K562 (cell line): ENCODE data around the gene PRAME. TPM values are rescaled to one million over a fixed set of nuclear protein-coding genes. Genes with fewer than 3 reads are reported as not detected.

ENCODE experiments used
- ATAC-seq: fragments of 200-7000 bp; cut with Tn5 transposase; 3 replicates; pipeline ENCODE4 v1.9.1; 2020; ENCODE audit warnings: moderate library complexity
- BruUV-seq: library from RNA; stranded (reverse); fragments of 400-500 nt; replicated peaks from 2 replicates; lab custom pipeline; 2021; lab: Mats Ljungman, UMichigan
- CTCF ChIA-PET: fragments of 300-600 bp; formaldehyde crosslinking; extraction: SDS; loops from one replicate; lab custom pipeline; 2021; ENCODE audit warnings: low intra/inter-chr PET ratio; lab: Yijun Ruan, JAX
- POLR2A ChIA-PET: fragments of 300-600, 350-650 bp; sonication (Branson Sonifier 250); formaldehyde crosslinking; extraction: SDS; loops from one replicate; lab custom pipeline; 2021; ENCODE audit warnings: antibody characterized with exemption, inconsistent platforms; lab: Yijun Ruan, JAX
- DNase-seq, 4 experiments: peaks; one replicate each; pipeline versions ENCODE4 v3.0.0 to v3.0.0-alpha.2; 2011 to 2018; ENCODE audit warnings: low spot score in 3 of 4, mixed read lengths in 3 of 4; ENCODE audit errors: extremely low read depth in 1 of 4
- FAIRE-seq: peaks from 2 replicates; lab custom pipeline; 2011; peaks lifted over from hg19 to GRCh38; lab: Jason Lieb, UNC
- H2AFZ ChIP-seq: 2 replicates; pipeline ENCODE4 v1.6.0; 2011; ENCODE audit warnings: low read depth, low read length, control low read depth, inconsistent platforms
- H3K27ac ChIP-seq: fragments of 200-600 bp; 3 replicates; pipeline ENCODE4 v1.8.0; 2011; ENCODE audit warnings: low read depth, mild to moderate bottlenecking, control low read depth, inconsistent platforms, low read length, moderate library complexity, mixed read lengths; ENCODE audit errors: extremely low read depth
- H3K27me3 ChIP-seq, 2 experiments: fragments of 300-600 bp in 1 of 2; 2 replicates in 1 of 2; 3 replicates in 1 of 2; pipeline versions ENCODE4 v1.6.0 to v1.8.0; 2011; ENCODE audit warnings: inconsistent platforms in 2 of 2, low read length in 2 of 2, mild to moderate bottlenecking in 1 of 2, mixed read lengths in 1 of 2, moderate library complexity in 1 of 2; ENCODE audit not compliant: control insufficient read depth in 2 of 2, insufficient read depth in 2 of 2
- H3K36me3 ChIP-seq: fragments of 300-600 bp; 3 replicates; pipeline ENCODE4 v1.8.0; 2011; ENCODE audit warnings: mild to moderate bottlenecking, low read length, inconsistent platforms; ENCODE audit not compliant: control insufficient read depth, insufficient read depth
- H3K4me1 ChIP-seq, 2 experiments: fragments of 200-600 bp in 1 of 2; replicated peaks in 1 of 2; 2 replicates in 1 of 2; 3 replicates in 1 of 2; pipeline versions ENCODE4 v1.5.1 to v1.8.0; 2011; ENCODE audit warnings: inconsistent platforms in 2 of 2, low read length in 2 of 2, mild to moderate bottlenecking in 1 of 2, mixed read lengths in 1 of 2, moderate library complexity in 1 of 2; ENCODE audit not compliant: control insufficient read depth in 2 of 2, insufficient read depth in 2 of 2
- H3K4me2 ChIP-seq: 2 replicates; pipeline ENCODE4 v1.6.1; 2011; ENCODE audit warnings: low read length, control low read depth, inconsistent platforms, mixed read lengths; ENCODE audit not compliant: insufficient read depth
- H3K4me3 ChIP-seq: fragments of 200-600 bp; sonication (generic), shearing (Covaris generic); 2 replicates; pipeline ENCODE4 v1.5.1; 2016; ENCODE audit warnings: control low read depth, inconsistent platforms
- H3K79me2 ChIP-seq: fragments of 200-600 bp; 3 replicates; pipeline ENCODE4 v1.8.0; 2011; ENCODE audit warnings: low read length, inconsistent platforms; ENCODE audit not compliant: control insufficient read depth, insufficient read depth
- H3K9ac ChIP-seq, 2 experiments: 2 replicates each; pipeline versions ENCODE4 v1.6.0 to v1.6.1; 2011; ENCODE audit warnings: low read depth in 2 of 2, low read length in 2 of 2, control low read depth in 1 of 2, inconsistent platforms in 1 of 2, mild to moderate bottlenecking in 1 of 2, mixed read lengths in 1 of 2; ENCODE audit not compliant: insufficient read depth in 1 of 2
- H3K9me1 ChIP-seq: one replicate; pipeline ENCODE4 v1.6.0; 2011; ENCODE audit warnings: inconsistent platforms, mild to moderate bottlenecking, low read length, moderate library complexity; ENCODE audit not compliant: control insufficient read depth, insufficient read depth
- H3K9me3 ChIP-seq: replicated peaks from 2 replicates; pipeline ENCODE4 v1.5.1; 2011; ENCODE audit warnings: low read depth, low read length, inconsistent platforms; ENCODE audit not compliant: control insufficient read depth, insufficient read depth
- H4K20me1 ChIP-seq: replicated peaks from 2 replicates; pipeline ENCODE4 v1.6.1; 2011; ENCODE audit warnings: low read length, inconsistent platforms, mixed read lengths; ENCODE audit not compliant: control insufficient read depth, insufficient read depth
- CHCHD3 ChIP-seq: fragments of 250-450 bp; sonication (Bioruptor Pico); IDR thresholded peaks from 2 replicates; pipeline ENCODE4 v2.1.2; 2022; ENCODE audit warnings: mild to moderate bottlenecking
- E2F1 ChIP-seq: sonication (generic); formaldehyde crosslinking; IDR thresholded peaks from 2 replicates; pipeline ENCODE4 v1.8.1; 2023; ENCODE audit warnings: mild to moderate bottlenecking, missing genetic modification reagents, moderate library complexity
- E2F4 ChIP-seq: sonication (generic); formaldehyde crosslinking; IDR thresholded peaks from 2 replicates; pipeline ENCODE4 v1.8.0; 2022; ENCODE audit warnings: mild to moderate bottlenecking, low read depth, missing genetic modification reagents
- ERF ChIP-seq: fragments of 450-650 bp; formaldehyde crosslinking; IDR thresholded peaks from 2 replicates; pipeline ENCODE4 v1.4.0; 2020; ENCODE audit warnings: mild to moderate bottlenecking, mixed read lengths
- NFIX ChIP-seq: fragments of 250-450 bp; sonication (Bioruptor Pico); IDR thresholded peaks from 2 replicates; pipeline ENCODE4 v1.4.0; 2020; ENCODE audit warnings: low read depth, mild to moderate bottlenecking, moderate library complexity
- SAFB ChIP-seq: fragments of 200-400 bp; formaldehyde crosslinking; IDR thresholded peaks from 2 replicates; pipeline ENCODE4 v1.6.1; 2017; ENCODE audit warnings: low read depth, low read length, borderline replicate concordance
- SIN3B ChIP-seq: fragments of 450-650 bp; IDR thresholded peaks from 2 replicates; pipeline ENCODE4 v1.6.1; 2017; ENCODE audit warnings: low read depth, mild to moderate bottlenecking, moderate library complexity
- YBX1 ChIP-seq: fragments of 450-650 bp; IDR thresholded peaks from 2 replicates; pipeline ENCODE4 v1.7.1; 2016; ENCODE audit warnings: mild to moderate bottlenecking
- ZBTB33 ChIP-seq: sonication (generic); formaldehyde crosslinking; IDR thresholded peaks from 2 replicates; pipeline ENCODE4 v1.8.1; 2023; ENCODE audit warnings: mild to moderate bottlenecking, missing genetic modification reagents
- ZNF175 ChIP-seq: fragments of 200-800 bp; sonication (Bioruptor generic); IDR thresholded peaks from 2 replicates; pipeline ENCODE4 v1.6.1; 2016; ENCODE audit warnings: low read depth, mild to moderate bottlenecking, missing genetic modification characterization, missing compliant biosample characterization
- WGBS: fragments of 100-300 bp; shearing (Covaris generic); methylation state at CpG from one replicate; pipeline ENCODE4 v1.1.6; 2016; ENCODE audit warnings: low coverage, mixed read lengths; ENCODE audit not compliant: insufficient coverage; ENCODE audit errors: missing lambda C conversion rate; 5-methylcytosine and 5-hydroxymethylcytosine counted together
- in situ Hi-C: fragments of 300-500 bp; cut with MboI; formaldehyde crosslinking; loops from 4 replicates; pipeline ENCODE4 v1.15.0; 2018; ENCODE audit warnings: inconsistent platforms, mixed read lengths
- intact Hi-C: fragments of 100-400 bp; cut with micrococcal nuclease; formaldehyde crosslinking; loops from 2 replicates; pipeline ENCODE4 v1.14.2; 2022
- polyA plus RNA-seq, 8 experiments: library from polyadenylated mRNA; depleted of rRNA in 4 of 8; stranded (reverse) in 5 of 8; unstranded in 3 of 8; fragments of >200 nt; fragmentation: Nextera tagmentation in 2 of 8; fragmentation: Illumina TruSeq in 1 of 8; extraction: Ambion mirVana in 2 of 8; extraction: Trizol in 1 of 8; gene quantifications; 2 replicates each; pipeline versions ENCODE4 v1.2.1 to v1.2.3, GENCODE V29; 2011 to 2014; ENCODE audit warnings: inconsistent platforms in 1 of 8, missing spikeins in 1 of 8
- total RNA-seq, 7 experiments: library from RNA; depleted of rRNA in 6 of 7; stranded (reverse); fragments of >200 nt in 6 of 7; fragmentation: Illumina TruSeq in 2 of 7; extraction: Trizol in 2 of 7; gene quantifications; 2 replicates each; pipeline versions ENCODE4 v1.2.1 to v1.2.3, GENCODE V29; 2011 to 2021; ENCODE audit warnings: low replicate concordance in 1 of 7
- TF ChIP-seq, protein P1 (sequence below): fragments of 250-450 bp; sonication (Bioruptor Pico); IDR thresholded peaks from 2 replicates; pipeline ENCODE4 v1.5.0; 2021
- TF ChIP-seq, protein P2 (sequence below): sonication (generic); formaldehyde crosslinking; IDR thresholded peaks from 2 replicates; pipeline ENCODE4 v1.8.1; 2023; ENCODE audit warnings: mild to moderate bottlenecking, missing genetic modification reagents

The PRAME gene
- total and polyA plus RNA-seq, 9 of the 15 experiments (the other 6 are each of a cell fraction or from before 2014, with no cell fraction given): 662 to 2,141 (median 1,142) TPM

DNA sequence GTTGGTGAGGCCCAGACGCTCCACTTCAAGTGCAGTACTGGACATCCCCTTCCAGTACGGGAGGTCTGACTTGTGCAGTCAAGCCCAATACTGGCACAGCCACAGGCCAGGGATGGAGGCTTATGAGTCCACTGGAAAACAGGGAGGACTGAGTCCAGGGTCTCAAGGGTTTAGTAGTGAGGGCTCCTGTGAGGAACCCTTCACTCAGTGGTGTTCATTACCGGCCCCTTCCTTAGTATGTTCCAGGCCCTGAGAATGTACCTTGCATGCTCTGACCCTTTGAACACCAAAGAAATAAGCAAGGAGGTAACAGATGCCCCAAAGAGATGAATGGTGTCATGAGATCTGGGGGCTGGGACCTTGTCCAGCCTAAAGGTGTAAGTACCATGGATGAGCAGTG, 11.8 kb downstream of the PRAME start (continued):
- TF ChIP-seq ZBTB33 (no peak), YBX1 (no peak), SAFB (no peak), ERF (CRISPR knock-in tag) (no peak), CHCHD3 (CRISPR knock-in tag) (no peak)
- TF ChIP-seq, all 486 proteins: peak for 0

GRCh38 chr22:22546490-22546889, 12.6 kb downstream of the PRAME start:
- no peak overlapping the region for H2AFZ ChIP-seq
- WGBS: 77% methylated on average over 5 of the region's 5 CpGs
- H3K4me2 ChIP-seq: no peak overlapping the region
- H3K9ac ChIP-seq: peak overlapping the region in 1 of 2 experiments; percentile 54; a peak in 2 of 4 replicates
- H3K9me1 ChIP-seq: peaks cover 43% of the 10 kb centered on the region
- no peaks in the 10 kb centered on the region for H3K9me3 ChIP-seq
- H3K27me3 ChIP-seq: no peaks in the 10 kb centered on the region
- intact Hi-C loops: loop anchor here (2.0 to 10.0 kb wide), 2 partner anchors 38 to 58 kb away; partner anchors contain the start of gene ZNF280B
- ChIA-PET CTCF (interaction anchor here (1.7 kb wide), 1 partner anchor 13 kb away, joined by 4 read pairs; the partner anchor contains the start of gene PRAME), POLR2A (interaction anchor here (0.7 to 19.7 kb wide), 21 partner anchors 4 to 839 kb away, joined by 3 to 708 read pairs (median 5); partner anchors contain the start of genes PRAME, ZNF280A and ZNF280B)
- in situ Hi-C loops: loop anchor here (25.0 kb wide), 1 partner anchor 1134 kb away; the partner anchor contains the start of gene HIC2
- peaks cover 52% of the 10 kb centered on the region for H3K36me3 ChIP-seq
- no peak overlapping the region; the same call in 2 of the 3 replicates for H3K27ac ChIP-seq
- peaks cover 51% of the 10 kb centered on the region for H4K20me1 ChIP-seq
- ATAC-seq (peak; percentile 44), FAIRE-seq (no peak), DNase-seq (peak; percentile 56 to 72 (median 68))
- H3K4me3 ChIP-seq: no peak overlapping the region
- BruUV-seq: no TSS peak
- H3K4me1 ChIP-seq: peaks cover 13 to 20% of the 10 kb centered on the region in 2 experiments
- peaks cover 27% of the 10 kb centered on the region for H3K79me2 ChIP-seq
- TF ChIP-seq E2F1 (CRISPR knock-in tag) (peak; percentile 66; the same call in 1 of the 2 replicates), SIN3B (no peak), E2F4 (CRISPR knock-in tag) (no peak), NFIX (no peak), ZNF175 (CRISPR knock-in tag) (no peak)
- TF ChIP-seq, protein P1, sequence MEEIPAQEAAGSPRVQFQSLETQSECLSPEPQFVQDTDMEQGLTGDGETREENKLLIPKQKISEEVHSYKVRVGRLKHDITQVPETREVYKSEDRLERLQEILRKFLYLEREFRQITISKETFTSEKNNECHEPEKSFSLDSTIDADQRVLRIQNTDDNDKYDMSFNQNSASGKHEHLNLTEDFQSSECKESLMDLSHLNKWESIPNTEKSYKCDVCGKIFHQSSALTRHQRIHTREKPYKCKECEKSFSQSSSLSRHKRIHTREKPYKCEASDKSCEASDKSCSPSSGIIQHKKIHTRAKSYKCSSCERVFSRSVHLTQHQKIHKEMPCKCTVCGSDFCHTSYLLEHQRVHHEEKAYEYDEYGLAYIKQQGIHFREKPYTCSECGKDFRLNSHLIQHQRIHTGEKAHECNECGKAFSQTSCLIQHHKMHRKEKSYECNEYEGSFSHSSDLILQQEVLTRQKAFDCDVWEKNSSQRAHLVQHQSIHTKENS (CRISPR knock-in tag): no peak
- TF ChIP-seq, protein P2, sequence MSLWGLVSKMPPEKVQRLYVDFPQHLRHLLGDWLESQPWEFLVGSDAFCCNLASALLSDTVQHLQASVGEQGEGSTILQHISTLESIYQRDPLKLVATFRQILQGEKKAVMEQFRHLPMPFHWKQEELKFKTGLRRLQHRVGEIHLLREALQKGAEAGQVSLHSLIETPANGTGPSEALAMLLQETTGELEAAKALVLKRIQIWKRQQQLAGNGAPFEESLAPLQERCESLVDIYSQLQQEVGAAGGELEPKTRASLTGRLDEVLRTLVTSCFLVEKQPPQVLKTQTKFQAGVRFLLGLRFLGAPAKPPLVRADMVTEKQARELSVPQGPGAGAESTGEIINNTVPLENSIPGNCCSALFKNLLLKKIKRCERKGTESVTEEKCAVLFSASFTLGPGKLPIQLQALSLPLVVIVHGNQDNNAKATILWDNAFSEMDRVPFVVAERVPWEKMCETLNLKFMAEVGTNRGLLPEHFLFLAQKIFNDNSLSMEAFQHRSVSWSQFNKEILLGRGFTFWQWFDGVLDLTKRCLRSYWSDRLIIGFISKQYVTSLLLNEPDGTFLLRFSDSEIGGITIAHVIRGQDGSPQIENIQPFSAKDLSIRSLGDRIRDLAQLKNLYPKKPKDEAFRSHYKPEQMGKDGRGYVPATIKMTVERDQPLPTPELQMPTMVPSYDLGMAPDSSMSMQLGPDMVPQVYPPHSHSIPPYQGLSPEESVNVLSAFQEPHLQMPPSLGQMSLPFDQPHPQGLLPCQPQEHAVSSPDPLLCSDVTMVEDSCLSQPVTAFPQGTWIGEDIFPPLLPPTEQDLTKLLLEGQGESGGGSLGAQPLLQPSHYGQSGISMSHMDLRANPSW (CRISPR knock-in tag): peak; percentile 62
